Islet of Langerhans (tissue), 1 donor: ENCODE data around the gene ASIC4.

Source experiments
- FAIRE-seq: peaks from one replicate; lab custom pipeline; 2011; peaks lifted over from hg19 to GRCh38; lab: Jason Lieb, UNC

The ASIC4 gene

DNA sequence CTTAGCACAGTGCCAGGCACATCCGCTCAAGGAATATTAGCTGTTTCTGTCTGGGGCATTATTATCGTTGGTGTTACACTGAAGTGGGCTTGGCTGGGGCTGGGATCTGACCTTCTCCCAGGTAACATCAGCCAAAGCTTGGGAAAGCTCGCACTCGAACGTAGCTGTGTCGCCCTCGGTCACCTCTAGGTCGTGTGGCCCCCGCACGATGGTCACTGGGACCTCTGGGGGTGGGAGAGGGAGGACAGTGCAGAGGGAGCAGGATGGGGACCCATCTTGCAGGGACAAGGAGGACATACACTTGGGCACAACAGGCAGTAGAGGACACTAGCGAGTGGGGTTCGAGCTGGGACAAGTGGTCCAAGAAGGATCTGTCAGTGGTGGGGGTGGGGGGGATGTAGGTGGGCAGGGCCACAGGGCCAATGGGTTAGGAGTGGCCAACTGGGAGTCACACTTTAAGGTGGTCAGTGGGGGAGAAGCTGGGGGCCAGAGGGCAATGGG lies 39.2 kb downstream of the ASIC4 start:
- no peak for FAIRE-seq

DNA sequence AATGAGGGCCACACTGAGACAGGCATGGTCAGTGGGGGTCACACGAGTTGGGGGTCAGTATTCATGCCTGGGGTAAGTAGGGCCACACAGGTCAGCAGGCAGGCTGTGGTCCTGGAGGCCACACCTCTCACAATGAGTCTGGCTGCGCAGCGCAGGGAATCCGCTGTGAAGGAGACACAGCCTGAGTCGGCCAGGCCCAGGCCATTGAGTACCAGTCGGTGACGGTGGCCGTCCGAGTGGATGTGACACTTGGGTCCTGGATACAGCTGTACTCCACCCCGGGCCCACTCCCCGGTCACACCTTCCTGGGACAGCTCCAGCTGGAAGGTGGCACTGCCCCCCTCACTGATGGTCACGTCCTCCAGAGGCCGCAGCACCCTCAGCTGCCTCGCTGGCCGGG lies 40.1 kb downstream of the ASIC4 start:
- FAIRE-seq, result no peak

DNA sequence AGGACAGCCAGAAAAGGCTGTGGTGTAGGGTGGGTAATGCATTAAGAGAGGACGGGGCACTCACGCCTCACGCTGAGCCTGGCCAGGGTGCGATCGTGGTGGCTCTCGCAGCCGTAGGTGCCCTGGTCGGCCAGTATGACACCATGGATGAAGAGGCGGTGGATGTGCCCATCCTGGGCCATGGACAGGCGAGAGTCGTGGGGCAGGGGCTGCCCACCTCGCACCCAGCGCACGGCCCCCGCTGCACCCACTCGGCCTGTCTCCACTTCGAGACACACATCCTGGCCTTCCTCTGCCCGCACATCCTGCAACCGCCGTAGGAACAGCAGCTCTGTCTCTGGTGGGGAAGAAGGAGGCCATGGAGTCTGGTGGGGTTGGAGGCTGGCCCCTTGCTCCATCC lies 41.7 kb downstream of the ASIC4 start:
- FAIRE-seq, result no peak

- FAIRE-seq, result no peak
Measured at GRCh38 chr2:219556413-219556812, 42.1 kb downstream of the ASIC4 start.

DNA sequence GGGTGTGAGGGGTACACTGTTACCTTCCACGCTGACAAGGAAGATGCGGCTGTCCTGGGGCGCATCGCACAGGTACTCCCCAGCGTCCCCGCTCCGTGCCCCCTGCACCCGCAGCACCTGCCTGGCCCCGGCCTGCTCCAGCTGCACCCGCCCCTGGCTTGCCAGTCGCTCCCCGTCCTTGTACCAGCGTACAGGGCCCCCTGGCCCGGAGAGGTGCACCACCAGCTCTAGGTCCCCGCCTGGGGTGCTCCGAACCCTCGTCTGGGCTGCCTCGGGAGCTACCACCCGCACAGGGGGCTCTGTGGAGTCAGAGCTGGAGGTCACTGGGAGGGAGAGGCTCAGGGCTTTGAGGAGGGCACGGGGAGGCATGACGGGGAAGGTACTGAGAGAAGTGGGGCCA lies 43.0 kb downstream of the ASIC4 start:
- no peak for FAIRE-seq

DNA sequence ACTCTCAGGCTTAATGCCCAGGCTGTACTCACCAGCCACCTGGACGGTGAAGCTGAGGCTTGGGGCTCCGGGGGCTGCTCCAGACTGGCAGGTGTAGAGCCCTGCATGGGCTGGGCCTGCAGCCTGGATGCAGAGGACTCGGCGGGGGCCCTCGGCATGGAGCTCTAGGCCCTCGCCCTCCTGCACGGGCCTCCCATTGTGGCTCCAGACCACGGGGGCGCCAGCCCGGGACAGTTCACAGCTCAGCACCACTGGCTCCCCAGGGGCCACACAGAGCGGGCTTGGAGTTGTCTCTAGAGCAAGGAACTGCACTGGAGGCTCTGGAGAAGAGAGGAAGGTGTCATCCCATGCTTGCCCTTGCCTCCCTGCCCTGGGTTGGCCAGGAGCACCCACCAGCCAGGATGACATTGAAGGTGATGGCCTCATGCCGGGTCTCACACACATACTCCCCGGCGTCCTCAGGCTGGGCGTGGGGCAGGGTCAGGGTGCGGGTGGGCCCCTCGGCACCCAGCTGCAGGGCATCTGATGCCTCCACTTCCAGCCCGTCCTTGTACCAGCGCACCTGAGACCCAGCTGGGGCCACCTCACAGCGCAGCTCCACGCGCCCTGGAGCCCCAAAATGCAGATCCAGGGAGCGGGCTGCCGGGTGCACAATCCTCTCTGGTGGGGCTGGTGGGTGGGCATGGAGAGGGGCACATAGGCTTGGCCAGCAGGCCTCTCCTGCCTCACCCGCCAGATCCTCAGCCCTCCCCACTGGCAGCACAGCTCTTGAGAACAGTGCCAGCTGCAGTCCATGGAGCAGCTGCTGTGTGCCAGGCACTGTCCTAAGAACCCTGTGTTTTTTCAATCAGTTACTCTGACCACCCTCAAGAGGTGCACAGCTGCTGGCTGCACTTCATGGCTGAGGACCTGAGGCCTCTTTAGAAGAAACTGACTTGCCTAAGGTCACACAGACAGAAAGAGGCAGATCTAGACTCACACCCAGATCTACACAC lies 43.8 kb downstream of the ASIC4 start:
- no peak for FAIRE-seq

- FAIRE-seq, result no peak
Measured at GRCh38 chr2:219559156-219559915, 45.1 kb downstream of the ASIC4 start.

GRCh38 chr2:219560037-219560892 lies 46.0 kb downstream of the ASIC4 start:
- no peak for FAIRE-seq

DNA sequence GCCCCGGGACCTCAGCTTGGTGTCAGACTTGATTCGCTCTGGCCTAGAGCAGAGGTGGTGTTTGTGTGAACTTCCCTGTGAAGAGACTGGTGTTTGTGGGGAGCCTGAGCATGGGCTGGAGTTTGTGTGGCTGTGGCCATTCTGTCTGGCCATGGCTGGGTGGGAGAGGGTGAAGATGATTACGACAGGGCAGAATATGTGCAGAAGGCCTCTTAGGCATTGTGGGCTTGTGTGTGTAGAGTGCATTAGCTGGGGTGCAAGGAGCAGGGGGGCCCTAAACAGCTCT lies 46.6 kb downstream of the ASIC4 start:
- FAIRE-seq, result no peak

DNA sequence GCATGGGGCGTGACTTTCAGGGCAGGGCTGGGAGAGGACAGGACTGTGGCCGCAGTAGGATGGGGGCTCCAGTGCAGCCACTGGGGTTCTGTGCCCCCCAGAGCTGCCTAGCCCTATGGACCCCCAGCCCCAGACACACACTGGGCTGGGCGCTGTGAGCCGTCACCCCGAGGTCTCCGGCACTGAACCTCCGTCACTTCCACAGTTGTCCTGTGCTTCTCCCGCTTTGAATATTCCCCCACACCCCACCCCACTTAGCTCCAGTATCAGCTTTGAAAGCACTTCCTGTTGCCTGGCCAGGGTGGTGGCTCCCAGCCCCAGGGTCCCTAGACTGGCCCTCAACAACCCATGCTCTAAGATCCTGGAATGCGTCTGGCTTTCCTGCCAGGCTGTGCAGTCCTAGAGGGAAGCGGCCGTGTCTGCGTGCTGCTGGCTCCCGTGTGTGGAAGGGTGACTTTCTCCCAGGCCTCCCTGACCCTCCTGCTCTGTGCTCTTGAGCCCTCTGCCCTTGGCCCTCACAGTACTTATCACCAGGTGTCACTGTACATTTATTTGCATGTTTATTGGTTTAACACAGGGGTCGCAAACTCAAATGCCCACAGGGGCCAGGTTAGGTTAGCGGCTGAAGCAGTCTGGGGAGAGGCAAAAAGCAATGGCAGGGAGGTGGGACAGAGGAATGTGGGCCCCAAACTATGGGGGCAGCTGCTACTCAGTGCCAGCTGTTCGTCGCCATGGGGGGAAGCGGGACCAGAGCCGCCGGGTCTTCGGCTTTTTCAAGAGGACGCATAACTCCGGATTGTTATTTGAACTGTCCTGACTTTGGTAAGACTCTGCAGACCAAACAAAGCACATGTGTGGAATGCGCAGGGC lies 47.1 kb downstream of the ASIC4 start:
- no peak for FAIRE-seq

- no peak for FAIRE-seq
Measured at GRCh38 chr2:219562049-219563020, 48.1 kb downstream of the ASIC4 start.

- FAIRE-seq, result no peak
Measured at GRCh38 chr2:219563271-219563928, 49.1 kb downstream of the ASIC4 start.

GRCh38 chr2:219565130-219566080 lies 51.1 kb downstream of the ASIC4 start:
- no peak for FAIRE-seq

GRCh38 chr2:219566640-219567039 lies 52.4 kb downstream of the ASIC4 start:
- FAIRE-seq, result no peak

DNA sequence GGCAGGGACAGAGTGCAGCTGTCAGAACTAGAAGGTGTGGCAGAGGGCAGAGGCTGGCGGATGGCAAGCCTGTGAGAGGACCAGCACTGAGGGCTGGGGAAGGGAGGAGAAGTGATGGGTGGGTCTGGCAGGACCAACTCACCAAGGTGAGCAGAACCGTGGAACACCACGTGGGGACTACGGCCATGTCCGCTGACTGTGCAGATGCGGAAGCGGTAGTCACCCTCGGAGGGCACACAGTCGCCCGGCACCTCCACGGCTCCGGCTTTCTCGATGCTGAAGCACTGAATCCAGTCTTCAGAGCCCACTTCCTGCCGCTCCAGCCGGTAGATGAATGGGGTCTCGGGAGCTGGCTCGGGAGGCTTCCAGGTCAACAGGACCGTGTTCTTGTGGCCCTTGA lies 52.8 kb downstream of the ASIC4 start:
- no peak for FAIRE-seq

GRCh38 chr2:219567791-219568361 lies 53.6 kb downstream of the ASIC4 start:
- no peak for FAIRE-seq

DNA sequence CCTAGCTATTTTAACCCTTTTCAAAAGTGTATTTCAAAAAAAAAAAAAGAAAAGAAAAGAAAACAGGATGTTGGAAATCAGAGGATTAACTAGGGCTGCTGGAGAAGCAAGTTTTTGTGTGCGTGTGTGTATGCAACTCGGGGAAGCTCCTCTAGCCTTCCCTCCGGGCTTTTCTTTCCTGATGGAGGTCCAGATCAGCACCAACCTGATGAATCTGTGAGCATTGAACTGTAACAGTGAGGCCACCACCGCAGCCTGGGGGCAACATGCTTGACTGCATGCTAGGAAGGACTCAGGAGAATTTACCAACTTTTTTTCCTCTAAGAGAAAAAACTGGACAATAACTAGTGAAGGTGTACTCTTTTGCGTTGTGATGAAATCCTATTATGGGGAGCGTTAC lies 54.8 kb downstream of the ASIC4 start:
- FAIRE-seq, result no peak

DNA sequence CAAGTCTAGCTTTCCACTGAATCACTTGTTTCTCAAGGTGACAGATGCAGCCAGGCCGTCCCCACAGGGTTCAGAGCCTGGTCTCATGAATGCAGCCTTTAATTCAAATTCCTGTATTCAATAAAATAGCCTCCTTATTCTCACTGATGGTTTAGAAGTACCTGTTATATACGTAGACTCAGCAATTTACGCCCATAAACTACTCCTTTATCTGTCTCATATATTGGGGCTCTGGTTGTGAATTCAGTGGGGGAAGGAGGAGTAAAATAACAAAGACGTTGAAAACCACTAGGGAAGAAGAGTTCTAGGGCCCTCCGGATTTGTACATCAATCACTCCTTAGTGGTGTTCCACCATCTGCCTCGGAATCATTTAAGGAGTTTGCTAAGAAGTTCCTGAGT lies 55.4 kb downstream of the ASIC4 start:
- no peak for FAIRE-seq
